Measurements from ENCODE around the gene TTC5. TPM values are rescaled to one million over a fixed set of nuclear protein-coding genes. Genes with fewer than 3 reads are reported as not detected.
"Not testable (repeated sequence)": the region's sequence is repeated elsewhere in the genome, so short reads cannot be mapped to it uniquely, and the experiment has no call there.

TTC5 gene
- total and polyA plus RNA-seq, 7 experiments from 2014 or later, result 16.4 to 30.1 (median 20.8) TPM

DNA sequence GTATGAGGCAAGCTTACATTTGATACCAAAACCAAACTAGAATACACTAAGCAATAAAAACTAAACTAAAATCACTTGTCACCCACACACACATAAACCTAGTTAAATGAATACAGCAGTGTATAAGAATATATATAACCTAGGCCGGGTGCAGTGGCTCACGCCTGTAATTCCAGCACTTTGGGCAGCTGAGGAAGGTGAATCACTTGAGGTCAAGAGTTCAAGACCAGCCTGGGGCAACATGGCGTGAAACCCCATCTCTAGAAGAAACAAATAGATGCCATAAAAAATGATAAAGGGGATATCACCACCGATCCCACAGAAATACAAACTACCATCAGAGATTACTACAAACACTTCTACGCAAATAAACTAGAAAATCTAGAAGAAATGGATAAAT, 41.4 kb downstream of the TTC5 start:
- H3K9me3 ChIP-seq (ENCODE audit: control insufficient read depth in 2 of 3, low read length in 3 of 3); CTCF ChIA-PET; H3K27me3 ChIP-seq (ENCODE audit: control insufficient read depth in 2 of 2, insufficient read depth in 2 of 2, low read length in 2 of 2); H3K36me3 ChIP-seq (ENCODE audit: control insufficient read depth in 2 of 3, insufficient read depth in 3 of 3, low read length in 3 of 3); H3K27ac ChIP-seq (ENCODE audit: low read depth, low read length); POLR2A ChIA-PET; intact Hi-C loops (cut with micrococcal nuclease); H3K9me3 Mint-ChIP-seq; ATAC-seq; H3K4me3 ChIP-seq (ENCODE audit: low read length); H3K4me1 Mint-ChIP-seq; DNase-seq; H3K27me3 Mint-ChIP-seq; H3K27ac Mint-ChIP-seq; H3K4me1 ChIP-seq (ENCODE audit: control insufficient read depth in 2 of 2, insufficient read depth in 2 of 2, low read length in 2 of 2); H3K4me3 Mint-ChIP-seq: not testable (repeated sequence)
- H3K36me3 Mint-ChIP-seq, result peaks cover 0 to 36% (median 27%) of the 10 kb centered on the region in 5 donors

GRCh38 chr14:20262642-20263128, 43.1 kb downstream of the TTC5 start:
- H3K36me3 ChIP-seq (ENCODE audit: control insufficient read depth in 2 of 3, insufficient read depth in 3 of 3, low read length in 3 of 3), result no peaks in the 10 kb centered on the region
- H3K27ac ChIP-seq (ENCODE audit: low read depth, low read length), result no peak overlapping the region
- Mint-ChIP-seq H3K27me3 (no peaks in the 10 kb centered on the region), H3K9me3 (peaks cover 0 to 1% (median 0%) of the 10 kb centered on the region in 11 donors), H3K27ac (no peak overlapping the region), H3K4me1 (no peaks in the 10 kb centered on the region), H3K4me3 (no peak overlapping the region), H3K36me3 (peaks cover 0 to 34% (median 26%) of the 10 kb centered on the region in 5 donors)
- ChIA-PET CTCF (no interaction called here), POLR2A (no interaction called here)
- H3K27me3 ChIP-seq (ENCODE audit: control insufficient read depth in 2 of 2, insufficient read depth in 2 of 2, low read length in 2 of 2), result no peaks in the 10 kb centered on the region
- no peak overlapping the region for H3K4me3 ChIP-seq (ENCODE audit: low read length)
- H3K4me1 ChIP-seq (ENCODE audit: control insufficient read depth in 2 of 2, insufficient read depth in 2 of 2, low read length in 2 of 2), result no peaks in the 10 kb centered on the region
- intact Hi-C loops (cut with micrococcal nuclease), result no loop called here
- no peaks in the 10 kb centered on the region for H3K9me3 ChIP-seq (ENCODE audit: control insufficient read depth in 2 of 3, low read length in 3 of 3)
- DNase-seq (no peak), ATAC-seq (no peak)

GRCh38 chr14:20247646-20248246, 58.0 kb downstream of the TTC5 start:
- ATAC-seq (no peak), DNase-seq (peak in 1 of 9 donors; percentile 5)
- H3K9me3 ChIP-seq (ENCODE audit: control insufficient read depth in 2 of 3, low read length in 3 of 3), result no peaks in the 10 kb centered on the region
- H3K4me3 ChIP-seq (ENCODE audit: low read length), result no peak overlapping the region
- H3K27me3 ChIP-seq (ENCODE audit: control insufficient read depth in 2 of 2, insufficient read depth in 2 of 2, low read length in 2 of 2), result no peaks in the 10 kb centered on the region
- intact Hi-C loops (cut with micrococcal nuclease), result no loop called here
- ChIA-PET CTCF (no interaction called here), POLR2A (no interaction called here)
- no peaks in the 10 kb centered on the region for H3K4me1 ChIP-seq (ENCODE audit: control insufficient read depth in 2 of 2, insufficient read depth in 2 of 2, low read length in 2 of 2)
- H3K36me3 ChIP-seq (ENCODE audit: control insufficient read depth in 2 of 3, insufficient read depth in 3 of 3, low read length in 3 of 3), result no peaks in the 10 kb centered on the region
- H3K4me3 Mint-ChIP-seq, result no peak overlapping the region
- peaks cover 0 to 12% (median 7%) of the 10 kb centered on the region in 5 donors for H3K36me3 Mint-ChIP-seq
- H3K9me3 Mint-ChIP-seq, result peaks cover 5 to 22% (median 9%) of the 10 kb centered on the region in 11 donors
- no peak overlapping the region for H3K27ac ChIP-seq (ENCODE audit: low read depth, low read length)
- H3K4me1 Mint-ChIP-seq, result no peaks in the 10 kb centered on the region
- H3K27me3 Mint-ChIP-seq, result no peaks in the 10 kb centered on the region
- no peak overlapping the region for H3K27ac Mint-ChIP-seq

Other genes starting within 250 kb of the TTC5 start
- gene OR4L1, start 245.9 kb downstream of the TTC5 start, total RNA-seq, result not detected
- not detected for gene OR4L1, start 245.9 kb downstream of the TTC5 start, polyA plus RNA-seq
- not detected for gene OR4K17, start 195.2 kb downstream of the TTC5 start, total RNA-seq
- gene OR4K17, start 195.2 kb downstream of the TTC5 start, polyA plus RNA-seq, result not detected
- gene OR4N5, start 167.1 kb downstream of the TTC5 start, total RNA-seq, result not detected
- not detected for gene OR4N5, start 167.1 kb downstream of the TTC5 start, polyA plus RNA-seq
- not detected for gene OR11G2, start 115.1 kb downstream of the TTC5 start, total RNA-seq
- gene OR11G2, start 115.1 kb downstream of the TTC5 start, polyA plus RNA-seq, result not detected
- not detected for gene OR11H6, start 82.2 kb downstream of the TTC5 start, total RNA-seq
- gene OR11H6, start 82.2 kb downstream of the TTC5 start, polyA plus RNA-seq, result not detected
- not detected for gene OR11H7, start 77.0 kb downstream of the TTC5 start, total RNA-seq
- not detected for gene OR11H7, start 77.0 kb downstream of the TTC5 start, polyA plus RNA-seq
- gene OR11H4, start 66.7 kb downstream of the TTC5 start, total RNA-seq, result not detected
- not detected for gene OR11H4, start 66.7 kb downstream of the TTC5 start, polyA plus RNA-seq
- gene CCNB1IP1, start 27.3 kb upstream of the TTC5 start, total RNA-seq, result 10 to 100 TPM; 19.1 to 29.8 (median 28.7) TPM
- 10 to 100 TPM; 14.8 to 21.4 TPM for gene CCNB1IP1, start 27.3 kb upstream of the TTC5 start, polyA plus RNA-seq
- gene PARP2, start 37.7 kb upstream of the TTC5 start, total RNA-seq, result 10 to 100 TPM; 15.3 to 24.5 (median 21.3) TPM
- gene PARP2, start 37.7 kb upstream of the TTC5 start, polyA plus RNA-seq, result 10 to 100 TPM in 1 of 2 donors, 1 to 10 TPM in 1; 9.8 to 14.0 TPM
- 10 to 100 TPM; 23.5 to 56.0 (median 43.6) TPM for gene TEP1, start 107.5 kb upstream of the TTC5 start, total RNA-seq
- 1 to 10 TPM in 1 of 2 donors, under 1 TPM in 1; 0.74 to 6.3 TPM for gene TEP1, start 107.5 kb upstream of the TTC5 start, polyA plus RNA-seq
- under 1 TPM in 4 of 5 experiments, not detected in 1; 0.14 to 0.51 (median 0.23) TPM for gene KLHL33, start 130.2 kb upstream of the TTC5 start, total RNA-seq
- gene KLHL33, start 130.2 kb upstream of the TTC5 start, polyA plus RNA-seq, result not detected
- gene OSGEP, start 148.9 kb upstream of the TTC5 start, total RNA-seq, result 10 to 100 TPM; 54.2 to 77.2 (median 69.1) TPM
- 10 to 100 TPM; 30.8 to 42.9 TPM for gene OSGEP, start 148.9 kb upstream of the TTC5 start, polyA plus RNA-seq
- gene APEX1, start 149.3 kb upstream of the TTC5 start, total RNA-seq, result 100 to 1,000 TPM in 4 of 5 experiments, 10 to 100 TPM in 1; 97.4 to 159 (median 129) TPM
- 100 to 1,000 TPM; 161 to 205 TPM for gene APEX1, start 149.3 kb upstream of the TTC5 start, polyA plus RNA-seq
- gene PIP4P1, start 155.5 kb upstream of the TTC5 start, total RNA-seq, result 10 to 100 TPM; 34.9 to 87.1 (median 74.2) TPM
- 10 to 100 TPM; 20.7 to 38.5 TPM for gene PIP4P1, start 155.5 kb upstream of the TTC5 start, polyA plus RNA-seq
- 100 to 1,000 TPM in 2 of 5 experiments, 10 to 100 TPM in 3; 58.9 to 179 (median 83.0) TPM for gene PNP, start 163.5 kb upstream of the TTC5 start, total RNA-seq
- 10 to 100 TPM; 35.6 to 59.6 TPM for gene PNP, start 163.5 kb upstream of the TTC5 start, polyA plus RNA-seq
- 1 to 10 TPM in 1 of 5 experiments, under 1 TPM in 4; 0.63 to 1.1 (median 0.70) TPM for gene RNASE10, start 199.6 kb upstream of the TTC5 start, total RNA-seq
- not detected for gene RNASE10, start 199.6 kb upstream of the TTC5 start, polyA plus RNA-seq